ENCODE results near the gene HYI.
"Not testable (repeated sequence)": the region's sequence is repeated elsewhere in the genome, so short reads cannot be mapped to it uniquely, and the experiment has no call there.

The HYI gene

GRCh38 chr1:43419627-43420425, 33.9 kb downstream of the HYI start:
- POLR2A ChIA-PET = no interaction called here
- no peak for TF ChIP-seq SUZ12 (IDR thresholded peaks at IDR 0.05)
- CTCF ChIA-PET = no interaction called here
- no peak for DNase-seq (ENCODE audit: extremely low spot score)

DNA sequence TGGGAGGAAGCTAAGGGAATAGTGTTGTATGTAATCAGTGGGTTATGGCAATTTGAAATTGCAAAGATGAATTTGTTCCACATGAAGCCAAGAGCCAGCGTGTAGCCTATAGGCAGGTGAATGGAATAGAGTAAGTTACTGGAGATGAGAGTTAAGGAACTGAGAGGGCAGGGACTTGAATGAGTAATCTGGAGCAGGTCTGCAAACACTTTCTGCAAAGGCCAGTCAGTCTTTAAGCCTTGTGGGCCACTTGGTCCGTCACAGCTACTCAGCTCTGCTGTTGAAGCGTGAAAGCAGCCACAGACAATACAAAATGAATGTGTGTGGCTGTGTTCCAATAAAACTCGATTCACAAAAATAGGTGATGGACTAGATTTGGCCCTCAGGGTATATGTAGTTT, 34.9 kb downstream of the HYI start:
- POLR2A ChIA-PET = interaction anchor here (1.0 kb wide), 1 partner anchor 29 kb away, joined by 3 read pairs; the partner anchor contains the start of genes MED8 and SZT2
- CTCF ChIA-PET = no interaction called here
- no peak for DNase-seq (ENCODE audit: extremely low spot score)
- TF ChIP-seq, protein P1, sequence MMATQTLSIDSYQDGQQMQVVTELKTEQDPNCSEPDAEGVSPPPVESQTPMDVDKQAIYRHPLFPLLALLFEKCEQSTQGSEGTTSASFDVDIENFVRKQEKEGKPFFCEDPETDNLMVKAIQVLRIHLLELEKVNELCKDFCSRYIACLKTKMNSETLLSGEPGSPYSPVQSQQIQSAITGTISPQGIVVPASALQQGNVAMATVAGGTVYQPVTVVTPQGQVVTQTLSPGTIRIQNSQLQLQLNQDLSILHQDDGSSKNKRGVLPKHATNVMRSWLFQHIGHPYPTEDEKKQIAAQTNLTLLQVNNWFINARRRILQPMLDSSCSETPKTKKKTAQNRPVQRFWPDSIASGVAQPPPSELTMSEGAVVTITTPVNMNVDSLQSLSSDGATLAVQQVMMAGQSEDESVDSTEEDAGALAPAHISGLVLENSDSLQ (IDR thresholded peaks at IDR 0.05) = no peak
- TF ChIP-seq FOXM1 (IDR thresholded peaks at IDR 0.05; ENCODE audit: borderline replicate concordance) = no peak

- no peak for DNase-seq (ENCODE audit: extremely low spot score)
- ChIA-PET CTCF (interaction anchor here (1.8 kb wide), 1 partner anchor 177 kb away, joined by 12 read pairs; no protein-coding TSS in a partner anchor), POLR2A (no interaction called here)
- TF ChIP-seq NFRKB (IDR thresholded peaks at IDR 0.05) (no peak), CTBP1 (IDR thresholded peaks at IDR 0.05; ENCODE audit: borderline replicate concordance) (no peak), FOXM1 (IDR thresholded peaks at IDR 0.05; ENCODE audit: borderline replicate concordance) (no peak), HDGF (IDR thresholded peaks at IDR 0.05; ENCODE audit: borderline replicate concordance) (no peak), BHLHE40 (IDR thresholded peaks at IDR 0.05; ENCODE audit: borderline replicate concordance) (no peak), ARNT (IDR thresholded peaks at IDR 0.05) (no peak), LEF1 (IDR thresholded peaks at IDR 0.05; ENCODE audit: borderline replicate concordance) (no peak), ELF4 (IDR thresholded peaks at IDR 0.05) (no peak), FOXK2 (IDR thresholded peaks at IDR 0.05) (no peak)
Measured at GRCh38 chr1:43415901-43416300, 37.8 kb downstream of the HYI start.

- ChIA-PET CTCF (interaction anchor here (0.6 to 1.8 kb wide), 11 partner anchors 10 to 502 kb away, joined by 3 to 19 read pairs (median 4); no protein-coding TSS in a partner anchor), POLR2A (interaction anchor here (0.8 to 1.6 kb wide), 5 partner anchors 25 to 188 kb away, joined by 3 to 8 read pairs (median 6); partner anchors contain the start of genes CDC20, MED8 and SZT2)
- TF ChIP-seq ZNF384 (IDR thresholded peaks at IDR 0.05) (no peak), L3MBTL2 (conservative IDR thresholded peaks at IDR 0.05) (no peak), HDGF (IDR thresholded peaks at IDR 0.05; ENCODE audit: borderline replicate concordance) (no peak), NFRKB (IDR thresholded peaks at IDR 0.05) (no peak), FOXA1 (IDR thresholded peaks at IDR 0.05) (no peak), SP1 (IDR thresholded peaks at IDR 0.05) (no peak), FOXM1 (IDR thresholded peaks at IDR 0.05; ENCODE audit: borderline replicate concordance) (no peak), ARNT (IDR thresholded peaks at IDR 0.05) (no peak), LEF1 (IDR thresholded peaks at IDR 0.05; ENCODE audit: borderline replicate concordance) (no peak), TARDBP (IDR thresholded peaks at IDR 0.05) (no peak), SUZ12 (IDR thresholded peaks at IDR 0.05) (no peak), CTBP1 (IDR thresholded peaks at IDR 0.05; ENCODE audit: borderline replicate concordance) (no peak), BHLHE40 (IDR thresholded peaks at IDR 0.05; ENCODE audit: borderline replicate concordance) (no peak), FOXK2 (IDR thresholded peaks at IDR 0.05) (no peak), ELF4 (IDR thresholded peaks at IDR 0.05) (no peak)
- TF ChIP-seq, protein P1 (IDR thresholded peaks at IDR 0.05) = no peak
- peak; percentile 70 for DNase-seq (ENCODE audit: extremely low spot score)
Measured at GRCh38 chr1:43414634-43415223, 39.0 kb downstream of the HYI start.

DNA sequence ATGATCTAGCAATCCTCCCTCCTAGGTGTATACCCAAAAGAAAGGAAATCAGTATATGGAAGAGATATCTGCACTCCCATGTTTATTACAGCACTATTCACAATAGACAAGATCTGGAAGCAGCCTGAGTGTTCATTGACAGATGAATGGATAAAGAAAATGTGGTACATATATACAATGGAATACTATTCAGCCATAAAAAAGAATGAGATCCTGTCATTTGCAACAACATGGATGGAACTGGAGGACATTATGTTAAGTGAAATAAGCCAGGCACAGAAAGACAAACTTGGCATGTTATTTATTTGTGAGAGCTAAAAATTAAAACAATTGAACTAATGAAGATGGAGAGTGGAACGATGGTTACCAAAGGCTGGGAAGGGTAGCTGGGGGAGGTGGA, 40.3 kb downstream of the HYI start:
- POLR2A ChIA-PET = interaction anchor here (1.5 to 2.3 kb wide), 2 partner anchors 24 to 55 kb away, joined by 3 to 6 read pairs; partner anchors contain the start of genes CDC20, MED8 and SZT2
- not testable (repeated sequence) for DNase-seq (ENCODE audit: extremely low spot score)
- CTCF ChIA-PET = interaction anchor here (0.6 kb wide), 1 partner anchor 55 kb away, joined by 4 read pairs; the partner anchor contains the start of gene CDC20

- POLR2A ChIA-PET = interaction anchor here (1.2 kb wide), 1 partner anchor 20 kb away, joined by 3 read pairs; no protein-coding TSS in a partner anchor
Measured at GRCh38 chr1:43410571-43410970, 43.2 kb downstream of the HYI start.

More at GRCh38 chr1:43410571-43410970, 43.2 kb downstream of the HYI start:
- CTCF ChIA-PET = no interaction called here
- no peak for DNase-seq (ENCODE audit: extremely low spot score)
- TF ChIP-seq BHLHE40 (IDR thresholded peaks at IDR 0.05; ENCODE audit: borderline replicate concordance) = no peak
- no peak for TF ChIP-seq FOXM1 (IDR thresholded peaks at IDR 0.05; ENCODE audit: borderline replicate concordance)
- no peak for TF ChIP-seq TARDBP (IDR thresholded peaks at IDR 0.05)
- no peak for TF ChIP-seq ARNT (IDR thresholded peaks at IDR 0.05)
- TF ChIP-seq L3MBTL2 (conservative IDR thresholded peaks at IDR 0.05) = no peak
- no peak for TF ChIP-seq NFRKB (IDR thresholded peaks at IDR 0.05)
- no peak for TF ChIP-seq ZNF384 (IDR thresholded peaks at IDR 0.05)
- TF ChIP-seq HDGF (IDR thresholded peaks at IDR 0.05; ENCODE audit: borderline replicate concordance) = no peak
- TF ChIP-seq FOXA1 (IDR thresholded peaks at IDR 0.05) = no peak
- TF ChIP-seq FOXK2 (IDR thresholded peaks at IDR 0.05) = no peak
- no peak for TF ChIP-seq SUZ12 (IDR thresholded peaks at IDR 0.05)
- no peak for TF ChIP-seq LEF1 (IDR thresholded peaks at IDR 0.05; ENCODE audit: borderline replicate concordance)
- no peak for TF ChIP-seq ELF4 (IDR thresholded peaks at IDR 0.05)
- no peak for TF ChIP-seq SP1 (IDR thresholded peaks at IDR 0.05)
- TF ChIP-seq, protein P1 (IDR thresholded peaks at IDR 0.05) = no peak

Measured in HEK293T (cell line).